ENCODE measurements around the gene NDOR1.

The NDOR1 gene

DNA sequence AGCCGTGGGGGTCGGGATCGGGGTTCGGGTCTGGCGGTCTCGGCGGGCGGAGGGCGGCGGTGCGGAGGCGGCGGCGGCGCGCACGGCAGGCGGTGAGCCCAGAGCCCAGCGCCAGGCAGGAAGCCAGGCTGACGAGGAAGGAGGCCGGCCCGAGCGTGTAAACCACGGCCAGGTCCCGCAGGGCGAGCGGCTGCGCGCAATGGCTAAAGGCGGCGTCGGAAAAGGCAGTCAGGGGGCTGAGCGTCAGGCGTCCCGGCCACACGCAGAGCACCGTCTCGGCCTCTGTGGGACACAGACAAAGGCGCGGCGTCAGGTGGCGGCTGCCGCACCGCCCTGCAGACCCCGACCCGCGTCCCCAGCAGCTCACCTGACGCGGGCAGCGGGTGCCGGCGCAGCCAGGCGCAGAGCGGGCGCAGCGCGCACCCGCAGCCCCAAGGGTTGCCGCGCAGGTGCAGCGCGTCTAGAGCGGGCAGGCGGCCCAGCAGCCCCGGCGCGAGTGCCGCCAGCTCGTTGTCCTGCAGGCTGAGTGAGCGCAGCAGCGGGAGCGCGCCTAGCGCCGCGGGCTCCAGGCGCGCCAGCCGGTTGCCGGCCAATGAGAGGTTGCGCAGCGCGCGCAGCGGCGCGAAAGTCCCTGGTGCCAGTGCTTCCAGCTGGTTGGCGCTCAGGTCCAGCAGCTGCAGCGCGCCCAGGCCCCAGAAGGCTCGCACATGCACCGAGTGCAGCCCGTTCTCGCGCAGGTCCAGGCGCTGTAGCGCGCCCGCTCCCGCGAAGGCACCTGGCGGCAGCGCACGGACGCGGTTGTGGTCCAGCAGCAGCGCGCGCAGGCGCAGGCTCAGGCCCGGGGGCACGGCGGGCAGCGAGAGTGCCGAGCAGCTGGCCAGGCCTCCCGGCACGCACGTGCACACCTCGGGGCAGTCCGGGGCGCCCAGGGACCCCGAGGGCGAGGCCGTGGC is 36.3 kb upstream of the NDOR1 start:
- H3K4me3 ChIP-seq (ENCODE audit: low read depth, low read length): peak overlapping the region; percentile 62

DNA sequence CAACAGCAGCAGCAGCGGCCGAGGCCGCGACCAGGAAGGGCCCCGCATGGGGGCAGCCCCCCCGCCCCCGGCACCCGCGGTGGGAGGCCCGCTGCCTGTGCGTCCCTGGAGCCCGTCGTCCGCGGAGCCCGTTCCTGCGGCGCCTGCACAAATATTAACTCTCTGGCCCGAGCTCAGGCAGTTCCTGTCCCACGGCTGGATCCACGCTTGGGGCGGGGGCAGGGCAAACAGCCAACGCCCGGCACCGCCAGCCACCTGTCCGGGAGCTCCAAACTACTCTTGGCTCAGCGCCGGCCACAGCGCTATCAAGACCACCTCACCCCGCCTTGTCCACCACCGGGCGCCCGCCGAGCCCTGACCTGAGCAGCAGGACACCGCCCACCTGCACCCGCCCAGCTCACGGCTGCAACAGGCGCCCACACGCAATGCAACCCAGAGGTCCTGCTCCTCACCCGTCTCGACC is 35.6 kb upstream of the NDOR1 start, which contains the start of gene LRRC26:
Gene LRRC26, minus strand, starts transcription at position 156 of the 463 bp plus-strand sequence. Its CDS starts 108 bp downstream, at position 48.
- Histone ChIP-seq H3K27me3 (ENCODE audit: insufficient read depth, low read length) (peaks cover 59% of the 10 kb centered on the region), H3K27ac (ENCODE audit: low read depth, low read length) (no peak within 1 kb of the TSS), H3K4me3 (ENCODE audit: low read depth, low read length) (peak within 1 kb of the TSS; percentile 62), H3K4me1 (ENCODE audit: control insufficient read depth, insufficient read depth, low read length, unreplicated experiment) (peaks cover 3% of the 10 kb centered on the region), H3K79me2 (ENCODE audit: control insufficient read depth, insufficient read depth, low read length, unreplicated experiment) (no peaks in the 10 kb centered on the region), H3K36me3 (ENCODE audit: insufficient read depth, low read length) (no peaks in the 10 kb centered on the region), H2AFZ (ENCODE audit: low read length, unreplicated experiment) (no peak within 1 kb of the TSS)

More for the DNA sequence above, 36.3 kb upstream of the NDOR1 start:
- no peaks in the 10 kb centered on the region for H3K79me2 ChIP-seq (ENCODE audit: control insufficient read depth, insufficient read depth, low read length, unreplicated experiment)
- peaks cover 3% of the 10 kb centered on the region for H3K4me1 ChIP-seq (ENCODE audit: control insufficient read depth, insufficient read depth, low read length, unreplicated experiment)
- H3K27me3 ChIP-seq (ENCODE audit: insufficient read depth, low read length): peaks cover 67% of the 10 kb centered on the region
- H2AFZ ChIP-seq (ENCODE audit: low read length, unreplicated experiment): no peak overlapping the region
- no peak overlapping the region for H3K27ac ChIP-seq (ENCODE audit: low read depth, low read length)
- no peaks in the 10 kb centered on the region for H3K36me3 ChIP-seq (ENCODE audit: insufficient read depth, low read length)

DNA sequence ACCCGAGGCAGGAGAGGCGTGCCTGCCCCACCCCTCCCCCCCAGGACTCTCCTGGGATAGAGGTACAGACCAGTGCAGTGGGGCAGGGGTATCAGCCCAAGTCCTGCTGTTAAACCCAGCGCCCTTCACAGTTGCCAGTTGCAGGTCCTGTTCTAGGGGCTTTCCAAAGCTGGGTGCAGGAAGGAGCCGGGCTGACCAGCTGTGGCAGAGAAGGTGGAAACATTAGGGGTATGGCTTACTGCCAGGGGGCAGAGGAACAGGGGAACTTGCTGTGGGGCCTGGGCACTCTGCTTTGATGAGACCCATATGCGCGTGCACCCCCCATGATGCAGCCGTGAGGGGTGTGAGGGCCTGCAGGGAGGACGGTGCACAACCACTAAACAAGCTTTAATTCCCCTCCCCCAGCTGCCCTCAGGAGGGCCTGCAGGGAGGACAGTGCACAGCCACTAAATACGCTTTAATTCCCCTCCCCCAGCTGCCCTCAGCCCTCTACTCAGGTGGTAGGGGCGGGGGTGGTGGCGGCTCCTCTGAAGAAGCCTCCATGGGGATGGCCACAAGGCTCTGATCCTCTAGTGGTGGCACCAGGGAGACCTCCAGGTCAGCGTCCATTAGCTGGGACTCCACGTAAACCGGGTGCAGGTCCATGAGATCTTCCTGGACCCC is 34.9 kb upstream of the NDOR1 start:
- Histone ChIP-seq H3K27ac (ENCODE audit: low read depth, low read length) (no peak overlapping the region), H3K4me1 (ENCODE audit: control insufficient read depth, insufficient read depth, low read length, unreplicated experiment) (peaks cover 3% of the 10 kb centered on the region), H3K79me2 (ENCODE audit: control insufficient read depth, insufficient read depth, low read length, unreplicated experiment) (no peaks in the 10 kb centered on the region), H3K4me3 (ENCODE audit: low read depth, low read length) (no peak overlapping the region), H2AFZ (ENCODE audit: low read length, unreplicated experiment) (no peak overlapping the region), H3K36me3 (ENCODE audit: insufficient read depth, low read length) (no peaks in the 10 kb centered on the region), H3K27me3 (ENCODE audit: insufficient read depth, low read length) (peaks cover 52% of the 10 kb centered on the region)

DNA sequence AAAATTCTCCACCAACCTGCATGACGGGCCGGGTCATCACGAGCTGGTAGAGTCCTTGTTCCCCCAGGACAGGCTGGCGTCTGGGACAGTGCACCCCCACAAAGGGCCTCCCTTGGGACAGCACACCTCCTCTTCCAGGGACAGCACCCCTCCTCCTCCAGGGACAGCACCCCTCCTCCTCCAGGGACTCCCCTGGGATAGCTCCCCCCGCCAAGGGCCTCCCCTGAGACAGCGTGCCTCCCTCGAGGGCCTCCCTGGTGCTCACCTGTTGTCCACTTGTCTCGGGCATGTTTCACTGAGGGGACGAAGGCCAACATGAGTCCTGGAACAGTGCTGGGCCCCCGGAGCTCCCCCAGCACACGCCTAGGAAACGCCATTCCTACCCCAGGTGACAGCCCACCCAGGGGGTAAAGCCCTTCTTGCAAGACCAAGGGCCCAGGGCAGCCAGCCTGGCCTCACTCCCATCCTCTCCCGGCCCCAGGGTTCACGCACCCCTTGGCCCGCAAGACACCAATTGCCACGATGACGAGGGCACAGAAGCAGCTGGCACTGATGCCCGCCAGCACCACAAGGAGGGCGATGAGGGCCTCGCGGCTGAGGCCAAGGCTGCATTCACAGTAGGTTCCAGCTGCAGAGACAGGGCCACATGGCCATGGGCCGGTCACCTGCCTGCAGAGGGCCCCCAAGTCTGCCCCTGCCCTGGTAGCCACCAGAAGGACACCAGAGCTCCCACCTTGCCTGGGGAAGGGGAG is 34.2 kb upstream of the NDOR1 start:
- H3K27ac ChIP-seq (ENCODE audit: low read depth, low read length): no peak overlapping the region
- H3K4me3 ChIP-seq (ENCODE audit: low read depth, low read length): no peak overlapping the region
- H2AFZ ChIP-seq (ENCODE audit: low read length, unreplicated experiment): no peak overlapping the region

DNA sequence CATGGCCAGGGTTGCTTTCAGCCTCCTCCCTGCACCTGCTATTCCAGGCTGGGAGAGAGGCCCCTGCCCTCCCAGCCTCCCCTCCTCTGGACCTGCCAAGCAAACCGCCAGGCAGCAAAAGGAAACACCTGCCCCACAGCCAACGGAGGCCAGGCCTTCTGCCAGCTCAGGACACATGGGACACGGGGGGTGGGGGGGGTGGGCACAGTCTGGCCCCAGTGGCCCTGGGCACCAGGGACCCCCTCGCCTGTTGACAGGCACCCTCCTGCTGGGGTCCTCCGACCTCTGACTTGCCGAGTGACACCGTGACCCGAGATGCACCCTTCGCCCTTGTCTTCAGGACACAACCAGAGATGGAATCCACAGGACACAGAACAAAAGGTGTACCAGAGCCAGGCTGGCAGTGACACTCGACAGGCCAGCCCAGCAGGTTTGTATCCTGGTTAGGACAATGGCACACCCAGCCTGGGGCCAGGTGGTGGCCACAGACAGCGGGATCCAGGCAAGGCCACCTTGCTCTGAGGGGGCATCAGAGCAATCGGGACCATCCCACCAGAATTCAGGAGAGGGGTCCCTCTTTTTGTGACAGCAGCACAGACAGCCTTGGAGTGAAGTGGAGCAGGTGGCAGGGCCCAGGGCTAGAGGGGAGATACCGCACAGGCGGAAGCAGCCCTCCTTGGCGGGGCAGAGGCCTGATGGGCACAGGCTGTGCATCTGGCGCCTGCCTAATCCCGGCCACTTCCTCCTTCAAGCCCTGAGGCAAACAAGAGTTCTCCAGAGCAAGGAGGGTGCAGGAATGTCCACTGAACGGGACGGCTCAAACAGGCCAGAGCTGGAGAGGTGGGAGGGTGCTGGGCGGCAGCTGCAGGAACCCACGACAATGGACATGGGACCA is 32.4 kb upstream of the NDOR1 start:
- Histone ChIP-seq H3K27ac (ENCODE audit: low read depth, low read length) (no peak overlapping the region), H3K27me3 (ENCODE audit: insufficient read depth, low read length) (peaks cover 27% of the 10 kb centered on the region; the same call in 1 of the 2 replicates), H2AFZ (ENCODE audit: low read length, unreplicated experiment) (no peak overlapping the region), H3K4me1 (ENCODE audit: control insufficient read depth, insufficient read depth, low read length, unreplicated experiment) (peaks cover 5% of the 10 kb centered on the region), H3K4me3 (ENCODE audit: low read depth, low read length) (no peak overlapping the region), H3K36me3 (ENCODE audit: insufficient read depth, low read length) (no peaks in the 10 kb centered on the region), H3K79me2 (ENCODE audit: control insufficient read depth, insufficient read depth, low read length, unreplicated experiment) (no peaks in the 10 kb centered on the region)

More for the DNA sequence above, 34.2 kb upstream of the NDOR1 start:
- peaks cover 45% of the 10 kb centered on the region for H3K27me3 ChIP-seq (ENCODE audit: insufficient read depth, low read length)
- peaks cover 3% of the 10 kb centered on the region for H3K4me1 ChIP-seq (ENCODE audit: control insufficient read depth, insufficient read depth, low read length, unreplicated experiment)
- no peaks in the 10 kb centered on the region for H3K36me3 ChIP-seq (ENCODE audit: insufficient read depth, low read length)
- no peaks in the 10 kb centered on the region for H3K79me2 ChIP-seq (ENCODE audit: control insufficient read depth, insufficient read depth, low read length, unreplicated experiment)

DNA sequence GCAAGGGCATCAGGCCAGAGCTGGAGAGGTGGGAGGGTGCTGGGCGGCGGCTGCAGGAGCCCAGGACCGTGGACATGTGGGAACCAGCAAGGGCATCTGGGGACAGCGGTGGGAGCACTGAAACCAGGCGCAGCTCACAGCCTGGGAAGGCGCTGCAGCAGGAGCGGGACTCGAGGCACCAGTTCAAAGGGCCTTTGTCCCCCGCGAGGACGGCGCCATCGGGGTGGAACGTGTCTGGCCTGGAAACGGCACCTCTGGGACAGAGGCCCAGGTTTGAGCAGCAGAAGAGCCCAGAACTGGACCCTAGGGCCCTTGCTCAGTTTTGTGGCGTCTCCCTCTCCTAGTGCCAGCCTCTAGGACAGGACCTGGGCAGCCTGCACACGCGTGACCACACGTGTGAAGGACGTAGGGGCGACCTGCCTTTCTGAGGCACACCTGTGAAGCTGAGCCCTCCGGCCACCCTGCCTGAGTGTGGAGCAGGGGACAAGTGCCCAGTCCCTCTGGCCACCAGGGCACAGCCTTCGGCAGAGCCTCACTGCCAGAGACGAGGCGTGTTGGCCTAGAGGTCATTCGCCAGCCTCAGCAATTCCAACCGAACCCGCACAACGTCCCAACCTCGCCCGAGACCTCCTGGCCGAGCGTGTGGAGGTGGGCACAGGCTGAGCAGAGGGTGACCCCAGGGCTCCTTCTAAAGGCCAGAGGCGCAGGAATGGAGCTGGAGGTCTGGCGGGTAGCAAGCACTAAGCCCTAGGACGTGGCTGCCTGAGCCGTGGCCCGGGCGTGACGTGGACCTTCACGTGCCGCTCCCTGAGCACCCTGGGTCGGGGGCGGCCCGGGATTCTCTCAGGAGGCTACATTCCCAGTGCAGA is 31.5 kb upstream of the NDOR1 start:
- Histone ChIP-seq H2AFZ (ENCODE audit: low read length, unreplicated experiment) (no peak overlapping the region), H3K36me3 (ENCODE audit: insufficient read depth, low read length) (no peaks in the 10 kb centered on the region), H3K79me2 (ENCODE audit: control insufficient read depth, insufficient read depth, low read length, unreplicated experiment) (no peaks in the 10 kb centered on the region), H3K4me1 (ENCODE audit: control insufficient read depth, insufficient read depth, low read length, unreplicated experiment) (peaks cover 11% of the 10 kb centered on the region), H3K27ac (ENCODE audit: low read depth, low read length) (no peak overlapping the region), H3K4me3 (ENCODE audit: low read depth, low read length) (no peak overlapping the region), H3K27me3 (ENCODE audit: insufficient read depth, low read length) (peaks cover 20% of the 10 kb centered on the region; the same call in 1 of the 2 replicates)

DNA sequence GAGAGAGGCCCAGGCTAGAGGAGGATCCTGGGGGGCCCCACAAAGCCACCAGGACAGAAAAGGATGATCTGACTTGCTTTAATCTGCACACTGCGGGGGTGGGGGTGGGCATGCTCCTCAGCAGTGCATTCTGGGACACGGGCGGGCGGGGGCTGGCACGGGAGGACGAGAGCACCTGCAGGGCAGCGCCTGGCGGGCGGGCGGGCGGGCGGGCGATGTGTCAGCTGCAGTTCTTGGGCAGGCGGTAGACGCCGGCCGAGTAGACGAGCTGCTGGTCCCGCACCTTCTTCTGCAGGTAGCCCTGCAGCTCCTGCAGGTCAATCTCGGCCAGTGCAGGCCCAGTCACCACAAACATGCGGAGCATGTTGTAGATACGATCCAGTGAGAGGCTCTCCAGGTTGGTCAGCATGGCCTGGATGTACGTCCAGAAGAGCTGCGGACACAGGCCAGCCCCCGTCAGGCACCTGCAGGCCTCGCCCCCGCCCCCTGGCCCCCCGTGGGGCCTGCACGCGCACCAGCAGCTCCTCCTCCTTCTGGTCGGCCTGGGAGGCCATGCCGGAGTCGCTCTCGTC is 30.7 kb upstream of the NDOR1 start:
- Histone ChIP-seq H3K79me2 (ENCODE audit: control insufficient read depth, insufficient read depth, low read length, unreplicated experiment) (no peaks in the 10 kb centered on the region), H2AFZ (ENCODE audit: low read length, unreplicated experiment) (no peak overlapping the region), H3K4me1 (ENCODE audit: control insufficient read depth, insufficient read depth, low read length, unreplicated experiment) (peaks cover 10% of the 10 kb centered on the region), H3K27me3 (ENCODE audit: insufficient read depth, low read length) (peaks cover 12% of the 10 kb centered on the region; the same call in 1 of the 2 replicates), H3K27ac (ENCODE audit: low read depth, low read length) (no peak overlapping the region), H3K4me3 (ENCODE audit: low read depth, low read length) (no peak overlapping the region), H3K36me3 (ENCODE audit: insufficient read depth, low read length) (no peaks in the 10 kb centered on the region)

DNA sequence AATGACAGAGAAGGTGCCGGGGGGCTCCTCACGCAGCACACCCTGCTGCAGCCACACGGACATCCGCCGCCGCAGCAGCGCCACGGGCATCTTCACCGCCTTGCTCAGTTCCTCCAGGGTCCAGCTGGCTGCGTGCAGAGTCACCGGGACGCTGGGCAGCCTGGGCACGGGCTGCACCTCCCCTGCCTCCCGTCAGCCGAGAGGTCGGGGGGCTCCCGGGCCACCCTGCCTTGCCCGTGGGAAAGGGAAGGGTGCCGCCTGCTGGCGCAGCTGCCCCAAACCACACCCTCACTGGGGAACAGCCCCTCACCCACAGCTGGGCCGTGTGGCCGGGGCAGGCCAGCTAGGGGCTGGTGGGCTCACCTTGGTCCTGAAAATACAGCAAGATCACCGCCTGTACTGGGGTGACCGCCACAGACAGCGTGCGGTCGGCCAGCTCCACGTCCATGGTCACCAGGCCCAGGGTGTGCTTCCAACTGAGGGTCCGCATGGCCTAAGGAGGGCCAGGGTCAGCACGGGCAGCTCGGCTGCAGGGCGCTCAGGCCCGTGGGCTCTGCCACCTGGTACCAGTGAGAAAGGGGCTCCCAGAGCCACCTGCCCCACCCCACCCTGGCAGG is 30.0 kb upstream of the NDOR1 start:
- Histone ChIP-seq H3K36me3 (ENCODE audit: insufficient read depth, low read length) (no peaks in the 10 kb centered on the region), H3K27ac (ENCODE audit: low read depth, low read length) (no peak overlapping the region), H2AFZ (ENCODE audit: low read length, unreplicated experiment) (no peak overlapping the region), H3K4me3 (ENCODE audit: low read depth, low read length) (no peak overlapping the region), H3K4me1 (ENCODE audit: control insufficient read depth, insufficient read depth, low read length, unreplicated experiment) (peaks cover 10% of the 10 kb centered on the region), H3K27me3 (ENCODE audit: insufficient read depth, low read length) (peaks cover 5% of the 10 kb centered on the region; the same call in 1 of the 2 replicates), H3K79me2 (ENCODE audit: control insufficient read depth, insufficient read depth, low read length, unreplicated experiment) (no peaks in the 10 kb centered on the region)

All from ACC112 (cell line).